ENCODE measurements around the gene BCL7A. TPM values are rescaled to one million over a fixed set of nuclear protein-coding genes. Genes with fewer than 3 reads are reported as not detected.
A peak's percentile ranks its signal among the peaks of the same experiment; 100 is the strongest.
"Not testable (repeated sequence)": the region's sequence is repeated elsewhere in the genome, so short reads cannot be mapped to it uniquely, and the experiment has no call there.

BCL7A gene
- total and polyA plus RNA-seq, 2 experiments from 2014 or later, result 9.6 to 14.9 TPM

GRCh38 chr12:122036153-122036552 lies 14.5 kb downstream of the BCL7A start:
- Histone ChIP-seq H3K9me2 (replicated peaks; ENCODE audit: insufficient read depth) (no peaks in the 10 kb centered on the region), H3K27ac (no peak overlapping the region), H3K9me3 (ENCODE audit: low read depth) (no peaks in the 10 kb centered on the region), H3K4me1 (ENCODE audit: insufficient read depth) (no peaks in the 10 kb centered on the region), H3K36me3 (replicated peaks; ENCODE audit: insufficient read depth, low read depth) (no peaks in the 10 kb centered on the region), H2AFZ (no peak overlapping the region), H3K79me2 (no peaks in the 10 kb centered on the region), H4K20me1 (ENCODE audit: insufficient read depth, poor library complexity, severe bottlenecking) (no peaks in the 10 kb centered on the region), H3K4me2 (no peak overlapping the region), H3K27me3 (no peaks in the 10 kb centered on the region), H3K4me3 (no peak overlapping the region)
- WGBS (ENCODE audit: low lambda C conversion rate, missing lambda C conversion rate), result 95% methylated on average over 6 of the region's 6 CpGs
- TF ChIP-seq CTCF (IDR thresholded peaks at IDR 0.05; ENCODE audit: poor library complexity), result no peak
- TF ChIP-seq EZH2 (IDR thresholded peaks at IDR 0.05; ENCODE audit: borderline replicate concordance), result no peak
- TF ChIP-seq EZH2phosphoT487 (IDR thresholded peaks at IDR 0.05; ENCODE audit: low read depth, severe bottlenecking, unreplicated experiment), result no peak
- no peak for DNase-seq (ENCODE audit: low spot score)

GRCh38 chr12:122040579-122041386 lies 19.1 kb downstream of the BCL7A start:
- Histone ChIP-seq H2AFZ (no peak overlapping the region), H3K9me2 (replicated peaks; ENCODE audit: insufficient read depth) (no peaks in the 10 kb centered on the region), H3K4me2 (peak overlapping the region; percentile 60), H4K20me1 (ENCODE audit: insufficient read depth, poor library complexity, severe bottlenecking) (no peaks in the 10 kb centered on the region), H3K9me3 (ENCODE audit: low read depth) (no peaks in the 10 kb centered on the region), H3K4me3 (no peak overlapping the region), H3K27ac (peak overlapping the region; percentile 82), H3K79me2 (no peaks in the 10 kb centered on the region), H3K27me3 (no peaks in the 10 kb centered on the region), H3K4me1 (ENCODE audit: insufficient read depth) (no peaks in the 10 kb centered on the region), H3K36me3 (replicated peaks; ENCODE audit: insufficient read depth, low read depth) (no peaks in the 10 kb centered on the region)
- 71% methylated on average over 21 of the region's 21 CpGs for WGBS (ENCODE audit: low lambda C conversion rate, missing lambda C conversion rate)
- peak; percentile 81 for DNase-seq (ENCODE audit: low spot score)
- TF ChIP-seq CTCF (IDR thresholded peaks at IDR 0.05; ENCODE audit: poor library complexity) (no peak), EZH2phosphoT487 (IDR thresholded peaks at IDR 0.05; ENCODE audit: low read depth, severe bottlenecking, unreplicated experiment) (no peak), EZH2 (IDR thresholded peaks at IDR 0.05; ENCODE audit: borderline replicate concordance) (no peak)

GRCh38 chr12:122041458-122041857 lies 19.8 kb downstream of the BCL7A start:
- Histone ChIP-seq H3K4me2 (peak overlapping the region; percentile 60), H3K27ac (peak overlapping the region; percentile 82)
- H4K20me1 ChIP-seq (ENCODE audit: insufficient read depth, poor library complexity, severe bottlenecking); H3K4me3 ChIP-seq; H3K9me3 ChIP-seq (ENCODE audit: low read depth); H3K79me2 ChIP-seq; H3K27me3 ChIP-seq; H3K9me2 ChIP-seq (replicated peaks; ENCODE audit: insufficient read depth); H3K4me1 ChIP-seq (ENCODE audit: insufficient read depth); H2AFZ ChIP-seq; DNase-seq (ENCODE audit: low spot score); H3K36me3 ChIP-seq (replicated peaks; ENCODE audit: insufficient read depth, low read depth): not testable (repeated sequence)
- WGBS (ENCODE audit: low lambda C conversion rate, missing lambda C conversion rate), result 100% methylated on average over 3 of the region's 3 CpGs

GRCh38 chr12:122042910-122043309 lies 21.2 kb downstream of the BCL7A start:
- H3K36me3 ChIP-seq (replicated peaks; ENCODE audit: insufficient read depth, low read depth), result no peaks in the 10 kb centered on the region
- no peaks in the 10 kb centered on the region for H3K9me2 ChIP-seq (replicated peaks; ENCODE audit: insufficient read depth)
- no peaks in the 10 kb centered on the region for H3K79me2 ChIP-seq
- WGBS (ENCODE audit: low lambda C conversion rate, missing lambda C conversion rate), result 92% methylated on average over 11 of the region's 11 CpGs
- H3K27ac ChIP-seq, result no peak overlapping the region
- no peaks in the 10 kb centered on the region for H3K4me1 ChIP-seq (ENCODE audit: insufficient read depth)
- H2AFZ ChIP-seq, result no peak overlapping the region
- H4K20me1 ChIP-seq (ENCODE audit: insufficient read depth, poor library complexity, severe bottlenecking), result no peaks in the 10 kb centered on the region
- H3K4me2 ChIP-seq, result no peak overlapping the region
- no peaks in the 10 kb centered on the region for H3K27me3 ChIP-seq
- H3K4me3 ChIP-seq, result no peak overlapping the region
- no peak for TF ChIP-seq CTCF (IDR thresholded peaks at IDR 0.05; ENCODE audit: poor library complexity)
- TF ChIP-seq EZH2 (IDR thresholded peaks at IDR 0.05; ENCODE audit: borderline replicate concordance), result no peak
- TF ChIP-seq EZH2phosphoT487 (IDR thresholded peaks at IDR 0.05; ENCODE audit: low read depth, severe bottlenecking, unreplicated experiment), result no peak
- no peaks in the 10 kb centered on the region for H3K9me3 ChIP-seq (ENCODE audit: low read depth)
- no peak for DNase-seq (ENCODE audit: low spot score)

Measured in hepatocyte (in vitro differentiated cells).